IMR-90 (cell line): ENCODE results near the gene PANK2.

Source experiments
- BHLHE40 ChIP-seq: fragments of 150-350 bp; IDR thresholded peaks from 2 replicates; pipeline ENCODE4 v1.6.1; 2016; ENCODE audit warnings: mild to moderate bottlenecking, low read depth, low read length
- CEBPB ChIP-seq: IDR thresholded peaks from 2 replicates; pipeline ENCODE4 v1.6.1; 2012; ENCODE audit warnings: low read depth, low read length, improper control_type of control experiment
- CHD1 ChIP-seq: IDR thresholded peaks from 2 replicates; pipeline ENCODE4 v1.6.1; 2012; ENCODE audit warnings: low read depth, low read length, improper control_type of control experiment
- FOS ChIP-seq: fragments of 150-350 bp; IDR thresholded peaks from 2 replicates; pipeline ENCODE4 v1.6.1; 2016; ENCODE audit warnings: low read depth, low read length
- MAFK ChIP-seq: IDR thresholded peaks from 2 replicates; pipeline ENCODE4 v1.6.1; 2012; ENCODE audit warnings: low read depth, low read length, improper control_type of control experiment
- MAZ ChIP-seq: IDR thresholded peaks from 2 replicates; pipeline ENCODE4 v1.6.1; 2012; ENCODE audit warnings: low read depth, mild to moderate bottlenecking, low read length, improper control_type of control experiment, moderate library complexity, borderline replicate concordance
- MXI1 ChIP-seq: IDR thresholded peaks from 2 replicates; pipeline ENCODE4 v1.6.1; 2012; ENCODE audit warnings: low read depth, mild to moderate bottlenecking, low read length, moderate library complexity, borderline replicate concordance
- POLR2A ChIP-seq: IDR thresholded peaks from 2 replicates; pipeline ENCODE4 v1.6.1; 2012; ENCODE audit warnings: mild to moderate bottlenecking, low read depth, low read length
- RAD21 ChIP-seq: IDR thresholded peaks from 2 replicates; pipeline ENCODE4 v1.6.1; 2012; ENCODE audit warnings: low read length, improper control_type of control experiment
- SMC3 ChIP-seq: fragments of 150-350 bp; IDR thresholded peaks from 2 replicates; pipeline ENCODE4 v1.6.1; 2016; ENCODE audit warnings: low read depth, mild to moderate bottlenecking, antibody characterized with exemption, low read length, moderate library complexity
- TF ChIP-seq, protein P1 (sequence below): conservative IDR thresholded peaks from 2 replicates; pipeline ENCODE4 v1.5.1; 2012; ENCODE audit warnings: mild to moderate bottlenecking, low read depth, low read length, improper control_type of control experiment
- TF ChIP-seq, protein P2 (sequence below): fragments of 150-350 bp; IDR thresholded peaks from 2 replicates; pipeline ENCODE4 v1.6.1; 2017; ENCODE audit warnings: mild to moderate bottlenecking, antibody characterized with exemption, low read length, low read depth
- TF ChIP-seq, protein P3 (sequence below): fragments of 150-350 bp; IDR thresholded peaks from 2 replicates; pipeline ENCODE4 v1.6.1; 2016; ENCODE audit warnings: low read depth, mild to moderate bottlenecking, low read length, moderate library complexity, borderline replicate concordance

DNA sequence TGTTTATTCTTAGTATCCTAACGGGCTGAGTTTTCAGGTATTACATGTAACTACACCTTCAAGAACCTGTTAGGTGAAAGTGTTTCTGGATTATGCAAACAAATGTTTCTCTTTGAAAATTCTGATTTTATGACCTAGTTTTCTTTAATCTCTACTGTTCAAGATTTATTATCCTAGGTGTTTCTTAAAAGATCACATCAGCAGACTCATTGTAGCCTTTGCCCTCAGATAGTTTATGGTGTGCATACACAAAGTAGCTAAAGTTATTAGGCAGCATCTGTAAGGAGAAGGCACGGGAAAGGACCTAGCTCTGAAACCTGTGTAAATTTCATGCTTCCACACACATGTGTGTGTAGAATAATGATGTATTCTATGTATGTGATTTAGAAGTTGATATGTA is 21.7 kb downstream of the PANK2 start:
- TF ChIP-seq, protein P1, sequence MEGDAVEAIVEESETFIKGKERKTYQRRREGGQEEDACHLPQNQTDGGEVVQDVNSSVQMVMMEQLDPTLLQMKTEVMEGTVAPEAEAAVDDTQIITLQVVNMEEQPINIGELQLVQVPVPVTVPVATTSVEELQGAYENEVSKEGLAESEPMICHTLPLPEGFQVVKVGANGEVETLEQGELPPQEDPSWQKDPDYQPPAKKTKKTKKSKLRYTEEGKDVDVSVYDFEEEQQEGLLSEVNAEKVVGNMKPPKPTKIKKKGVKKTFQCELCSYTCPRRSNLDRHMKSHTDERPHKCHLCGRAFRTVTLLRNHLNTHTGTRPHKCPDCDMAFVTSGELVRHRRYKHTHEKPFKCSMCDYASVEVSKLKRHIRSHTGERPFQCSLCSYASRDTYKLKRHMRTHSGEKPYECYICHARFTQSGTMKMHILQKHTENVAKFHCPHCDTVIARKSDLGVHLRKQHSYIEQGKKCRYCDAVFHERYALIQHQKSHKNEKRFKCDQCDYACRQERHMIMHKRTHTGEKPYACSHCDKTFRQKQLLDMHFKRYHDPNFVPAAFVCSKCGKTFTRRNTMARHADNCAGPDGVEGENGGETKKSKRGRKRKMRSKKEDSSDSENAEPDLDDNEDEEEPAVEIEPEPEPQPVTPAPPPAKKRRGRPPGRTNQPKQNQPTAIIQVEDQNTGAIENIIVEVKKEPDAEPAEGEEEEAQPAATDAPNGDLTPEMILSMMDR: no peak
- no peak for TF ChIP-seq MAFK
- TF ChIP-seq FOS: no peak
- no peak for TF ChIP-seq POLR2A
- TF ChIP-seq RAD21: no peak
- TF ChIP-seq BHLHE40: no peak
- TF ChIP-seq, protein P2, sequence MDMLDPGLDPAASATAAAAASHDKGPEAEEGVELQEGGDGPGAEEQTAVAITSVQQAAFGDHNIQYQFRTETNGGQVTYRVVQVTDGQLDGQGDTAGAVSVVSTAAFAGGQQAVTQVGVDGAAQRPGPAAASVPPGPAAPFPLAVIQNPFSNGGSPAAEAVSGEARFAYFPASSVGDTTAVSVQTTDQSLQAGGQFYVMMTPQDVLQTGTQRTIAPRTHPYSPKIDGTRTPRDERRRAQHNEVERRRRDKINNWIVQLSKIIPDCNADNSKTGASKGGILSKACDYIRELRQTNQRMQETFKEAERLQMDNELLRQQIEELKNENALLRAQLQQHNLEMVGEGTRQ: no peak
- TF ChIP-seq SMC3: no peak
- TF ChIP-seq MAZ: no peak
- TF ChIP-seq, protein P3, sequence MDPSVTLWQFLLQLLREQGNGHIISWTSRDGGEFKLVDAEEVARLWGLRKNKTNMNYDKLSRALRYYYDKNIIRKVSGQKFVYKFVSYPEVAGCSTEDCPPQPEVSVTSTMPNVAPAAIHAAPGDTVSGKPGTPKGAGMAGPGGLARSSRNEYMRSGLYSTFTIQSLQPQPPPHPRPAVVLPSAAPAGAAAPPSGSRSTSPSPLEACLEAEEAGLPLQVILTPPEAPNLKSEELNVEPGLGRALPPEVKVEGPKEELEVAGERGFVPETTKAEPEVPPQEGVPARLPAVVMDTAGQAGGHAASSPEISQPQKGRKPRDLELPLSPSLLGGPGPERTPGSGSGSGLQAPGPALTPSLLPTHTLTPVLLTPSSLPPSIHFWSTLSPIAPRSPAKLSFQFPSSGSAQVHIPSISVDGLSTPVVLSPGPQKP: no peak
- TF ChIP-seq CHD1: no peak
- no peak for TF ChIP-seq CEBPB
- no peak for TF ChIP-seq MXI1
